ENCODE measurements around the gene PPA2.

The PPA2 gene

DNA sequence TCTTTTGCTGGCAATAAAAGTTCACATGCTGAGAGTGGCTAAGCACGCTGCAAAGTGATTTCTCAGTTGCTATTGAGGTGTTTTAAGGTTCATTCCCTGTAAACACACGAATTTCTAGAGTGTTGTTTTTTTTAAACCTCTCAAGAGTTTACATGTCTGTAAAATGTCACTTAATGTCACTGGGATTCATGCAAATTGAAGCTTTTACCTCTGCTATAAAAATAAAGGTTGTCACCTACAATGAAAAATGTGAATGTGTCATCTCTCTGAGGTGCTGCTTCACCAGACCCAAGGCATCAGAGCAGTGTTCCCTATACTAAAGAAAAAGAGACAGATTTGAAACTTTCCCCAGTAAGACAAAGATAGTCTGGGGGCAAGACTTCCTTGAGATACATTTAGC, 127.0 kb downstream of the PPA2 start:
- no peaks in the 10 kb centered on the region for H4K20me1 ChIP-seq (ENCODE audit: insufficient read depth, low read length)
- H3K27me3 ChIP-seq (ENCODE audit: low read depth, low read length): no peaks in the 10 kb centered on the region
- H3K36me3 ChIP-seq (replicated peaks; ENCODE audit: low read depth, low read length): no peaks in the 10 kb centered on the region
- peaks cover 10% of the 10 kb centered on the region for H3K4me1 ChIP-seq (ENCODE audit: low read length)
- no peaks in the 10 kb centered on the region for H3K79me2 ChIP-seq (ENCODE audit: low read length)
- no peak overlapping the region for H3K9ac ChIP-seq (ENCODE audit: low read length)
- no peak for TF ChIP-seq EZH2phosphoT487 (IDR thresholded peaks at IDR 0.05; ENCODE audit: low read depth)
- TF ChIP-seq, protein P1, sequence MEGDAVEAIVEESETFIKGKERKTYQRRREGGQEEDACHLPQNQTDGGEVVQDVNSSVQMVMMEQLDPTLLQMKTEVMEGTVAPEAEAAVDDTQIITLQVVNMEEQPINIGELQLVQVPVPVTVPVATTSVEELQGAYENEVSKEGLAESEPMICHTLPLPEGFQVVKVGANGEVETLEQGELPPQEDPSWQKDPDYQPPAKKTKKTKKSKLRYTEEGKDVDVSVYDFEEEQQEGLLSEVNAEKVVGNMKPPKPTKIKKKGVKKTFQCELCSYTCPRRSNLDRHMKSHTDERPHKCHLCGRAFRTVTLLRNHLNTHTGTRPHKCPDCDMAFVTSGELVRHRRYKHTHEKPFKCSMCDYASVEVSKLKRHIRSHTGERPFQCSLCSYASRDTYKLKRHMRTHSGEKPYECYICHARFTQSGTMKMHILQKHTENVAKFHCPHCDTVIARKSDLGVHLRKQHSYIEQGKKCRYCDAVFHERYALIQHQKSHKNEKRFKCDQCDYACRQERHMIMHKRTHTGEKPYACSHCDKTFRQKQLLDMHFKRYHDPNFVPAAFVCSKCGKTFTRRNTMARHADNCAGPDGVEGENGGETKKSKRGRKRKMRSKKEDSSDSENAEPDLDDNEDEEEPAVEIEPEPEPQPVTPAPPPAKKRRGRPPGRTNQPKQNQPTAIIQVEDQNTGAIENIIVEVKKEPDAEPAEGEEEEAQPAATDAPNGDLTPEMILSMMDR (IDR thresholded peaks at IDR 0.05; ENCODE audit: low read depth, low read length): no peak
- no peak overlapping the region for H2AFZ ChIP-seq (ENCODE audit: low read depth, low read length)
- H3K4me3 ChIP-seq (ENCODE audit: low read length): no peak overlapping the region
- no peak overlapping the region for H3K4me2 ChIP-seq (ENCODE audit: low read length)
- no peak overlapping the region for H3K27ac ChIP-seq (ENCODE audit: low read length)
- no peaks in the 10 kb centered on the region for H3K9me3 ChIP-seq (ENCODE audit: insufficient read depth, low read length)

GRCh38 chr4:105345838-105346237, 128.0 kb downstream of the PPA2 start:
- Histone ChIP-seq H3K4me1 (ENCODE audit: low read length) (peaks cover 4% of the 10 kb centered on the region), H3K4me2 (ENCODE audit: low read length) (no peak overlapping the region), H3K9ac (ENCODE audit: low read length) (no peak overlapping the region), H4K20me1 (ENCODE audit: insufficient read depth, low read length) (no peaks in the 10 kb centered on the region), H3K27ac (ENCODE audit: low read length) (no peak overlapping the region), H3K79me2 (ENCODE audit: low read length) (no peaks in the 10 kb centered on the region), H3K4me3 (ENCODE audit: low read length) (no peak overlapping the region), H2AFZ (ENCODE audit: low read depth, low read length) (no peak overlapping the region), H3K36me3 (replicated peaks; ENCODE audit: low read depth, low read length) (no peaks in the 10 kb centered on the region), H3K9me3 (ENCODE audit: insufficient read depth, low read length) (no peaks in the 10 kb centered on the region), H3K27me3 (ENCODE audit: low read depth, low read length) (no peaks in the 10 kb centered on the region)
- TF ChIP-seq, protein P1 (IDR thresholded peaks at IDR 0.05; ENCODE audit: low read depth, low read length): no peak
- TF ChIP-seq EZH2phosphoT487 (IDR thresholded peaks at IDR 0.05; ENCODE audit: low read depth): no peak

GRCh38 chr4:105345358-105345757, 128.5 kb downstream of the PPA2 start:
- no peak overlapping the region for H3K9ac ChIP-seq (ENCODE audit: low read length)
- no peak for TF ChIP-seq EZH2phosphoT487 (IDR thresholded peaks at IDR 0.05; ENCODE audit: low read depth)
- TF ChIP-seq, protein P1 (IDR thresholded peaks at IDR 0.05; ENCODE audit: low read depth, low read length): no peak
- no peaks in the 10 kb centered on the region for H3K9me3 ChIP-seq (ENCODE audit: insufficient read depth, low read length)
- no peak overlapping the region for H3K4me3 ChIP-seq (ENCODE audit: low read length)
- H3K79me2 ChIP-seq (ENCODE audit: low read length): no peaks in the 10 kb centered on the region
- H3K36me3 ChIP-seq (replicated peaks; ENCODE audit: low read depth, low read length): no peaks in the 10 kb centered on the region
- no peaks in the 10 kb centered on the region for H3K4me1 ChIP-seq (ENCODE audit: low read length)
- H3K4me2 ChIP-seq (ENCODE audit: low read length): no peak overlapping the region
- no peak overlapping the region for H2AFZ ChIP-seq (ENCODE audit: low read depth, low read length)
- no peaks in the 10 kb centered on the region for H3K27me3 ChIP-seq (ENCODE audit: low read depth, low read length)
- no peak overlapping the region for H3K27ac ChIP-seq (ENCODE audit: low read length)
- no peaks in the 10 kb centered on the region for H4K20me1 ChIP-seq (ENCODE audit: insufficient read depth, low read length)

DNA sequence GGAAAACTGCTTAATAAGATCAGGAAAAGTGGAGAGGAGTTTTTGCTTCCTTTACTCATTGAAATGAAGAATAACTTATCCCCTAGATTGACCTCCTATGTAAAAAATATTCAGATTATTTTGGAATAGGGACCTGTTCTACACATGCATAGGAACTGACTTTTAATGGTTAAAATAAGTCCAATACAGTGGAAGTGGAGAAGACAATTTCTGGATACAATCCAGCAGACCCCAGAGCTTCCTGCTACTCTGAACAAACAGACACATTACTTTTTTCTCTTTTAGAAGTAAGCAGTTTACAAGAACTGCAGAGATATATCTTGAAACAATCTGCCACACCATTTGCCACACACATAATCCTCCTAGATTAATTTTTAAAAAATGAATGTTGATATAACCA, 129.7 kb downstream of the PPA2 start:
- no peaks in the 10 kb centered on the region for H3K27me3 ChIP-seq (ENCODE audit: low read depth, low read length)
- no peak overlapping the region for H3K27ac ChIP-seq (ENCODE audit: low read length)
- no peaks in the 10 kb centered on the region for H3K36me3 ChIP-seq (replicated peaks; ENCODE audit: low read depth, low read length)
- H3K79me2 ChIP-seq (ENCODE audit: low read length): no peaks in the 10 kb centered on the region
- no peaks in the 10 kb centered on the region for H3K9me3 ChIP-seq (ENCODE audit: insufficient read depth, low read length)
- no peak overlapping the region for H3K9ac ChIP-seq (ENCODE audit: low read length)
- H3K4me2 ChIP-seq (ENCODE audit: low read length): no peak overlapping the region
- TF ChIP-seq, protein P1 (IDR thresholded peaks at IDR 0.05; ENCODE audit: low read depth, low read length): no peak
- TF ChIP-seq EZH2phosphoT487 (IDR thresholded peaks at IDR 0.05; ENCODE audit: low read depth): no peak
- H2AFZ ChIP-seq (ENCODE audit: low read depth, low read length): no peak overlapping the region
- no peaks in the 10 kb centered on the region for H4K20me1 ChIP-seq (ENCODE audit: insufficient read depth, low read length)
- no peak overlapping the region for H3K4me3 ChIP-seq (ENCODE audit: low read length)
- H3K4me1 ChIP-seq (ENCODE audit: low read length): no peaks in the 10 kb centered on the region

All from OCI-LY3 (cell line).